H1 (cell line): ENCODE data around the gene TSPAN4. TPM values are rescaled to one million over a fixed set of nuclear protein-coding genes. Genes with fewer than 3 reads are reported as not detected.

ENCODE experiments used
- CREB1 ChIP-seq: IDR thresholded peaks from 2 replicates; pipeline ENCODE4 v1.6.1; 2012; ENCODE audit warnings: inconsistent platforms
- CTBP2 ChIP-seq: IDR thresholded peaks from 2 replicates; pipeline ENCODE4 v1.7.0; 2011; ENCODE audit warnings: borderline replicate concordance, mild to moderate bottlenecking, moderate library complexity, mixed read lengths, low read length; ENCODE audit not compliant: insufficient read depth, insufficient read length
- MAX ChIP-seq: IDR thresholded peaks from 2 replicates; pipeline ENCODE4 v1.6.1; 2012; ENCODE audit warnings: inconsistent platforms
- POLR2A ChIP-seq, 2 experiments: IDR thresholded peaks; 1 replicate in 1 of 2; 2 replicates in 1 of 2; pipeline ENCODE4 v1.6.1; 2011; ENCODE audit warnings: low read depth in 2 of 2, low read length in 2 of 2, mild to moderate bottlenecking in 2 of 2; ENCODE audit errors: control extremely low read depth in 1 of 2
- RBBP5 ChIP-seq: IDR thresholded peaks from 2 replicates; pipeline ENCODE4 v1.7.1; 2012; ENCODE audit warnings: low read depth, mild to moderate bottlenecking, inconsistent platforms, low read length, moderate library complexity, borderline replicate concordance
- YY1 ChIP-seq: IDR thresholded peaks from 2 replicates; pipeline ENCODE4 v1.6.1; 2011; ENCODE audit warnings: low read depth, mild to moderate bottlenecking, low read length
- polyA plus RNA-seq, 7 experiments: library from polyadenylated mRNA; depleted of rRNA in 3 of 7; stranded (reverse) in 5 of 7; unstranded in 2 of 7; fragments of >200 nt in 5 of 7; fragments of 200-250 nt in 2 of 7; gene quantifications; 1 replicate in 5 of 7; 2 replicates in 1 of 7; 4 replicates in 1 of 7; pipeline versions ENCODE4 v1.2.1 to v1.2.3, GENCODE V29; 2011 to 2013; ENCODE audit warnings: missing spikeins in 2 of 7, mixed read lengths in 2 of 7
- total RNA-seq: library from RNA; stranded (reverse); fragmentation: NEBNext Ultra II Directional; extraction: Animal tissue kit (Norgen Biotek cat#: 25700); gene quantifications from 2 replicates; pipeline ENCODE4 v1.2.1, GENCODE V29; 2021
- TF ChIP-seq, protein P1 (sequence below): IDR thresholded peaks from 2 replicates; pipeline ENCODE4 v1.6.1; 2011; ENCODE audit warnings: low read length, improper control_type of control experiment
- TF ChIP-seq, protein P2 (sequence below): IDR thresholded peaks from 2 replicates; pipeline ENCODE4 v1.6.1; 2012; ENCODE audit warnings: low read length, inconsistent platforms
- TF ChIP-seq, protein P3 (sequence below): IDR thresholded peaks from 2 replicates; pipeline ENCODE4 v1.6.1; 2011; ENCODE audit warnings: low read depth, mild to moderate bottlenecking, low read length; ENCODE audit not compliant: insufficient read depth

TSPAN4 gene
- total and polyA plus RNA-seq, 2 of the 8 experiments (the other 6 are each of a cell fraction or from before 2014, with no cell fraction given), result 74.1 to 145 TPM

GRCh38 chr11:802693-803466, 39.8 kb upstream of the TSPAN4 start (continued):
- no peak for TF ChIP-seq CREB1
- TF ChIP-seq, protein P1, sequence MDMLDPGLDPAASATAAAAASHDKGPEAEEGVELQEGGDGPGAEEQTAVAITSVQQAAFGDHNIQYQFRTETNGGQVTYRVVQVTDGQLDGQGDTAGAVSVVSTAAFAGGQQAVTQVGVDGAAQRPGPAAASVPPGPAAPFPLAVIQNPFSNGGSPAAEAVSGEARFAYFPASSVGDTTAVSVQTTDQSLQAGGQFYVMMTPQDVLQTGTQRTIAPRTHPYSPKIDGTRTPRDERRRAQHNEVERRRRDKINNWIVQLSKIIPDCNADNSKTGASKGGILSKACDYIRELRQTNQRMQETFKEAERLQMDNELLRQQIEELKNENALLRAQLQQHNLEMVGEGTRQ, result no peak
- TF ChIP-seq CTBP2, result no peak
- TF ChIP-seq, protein P2, sequence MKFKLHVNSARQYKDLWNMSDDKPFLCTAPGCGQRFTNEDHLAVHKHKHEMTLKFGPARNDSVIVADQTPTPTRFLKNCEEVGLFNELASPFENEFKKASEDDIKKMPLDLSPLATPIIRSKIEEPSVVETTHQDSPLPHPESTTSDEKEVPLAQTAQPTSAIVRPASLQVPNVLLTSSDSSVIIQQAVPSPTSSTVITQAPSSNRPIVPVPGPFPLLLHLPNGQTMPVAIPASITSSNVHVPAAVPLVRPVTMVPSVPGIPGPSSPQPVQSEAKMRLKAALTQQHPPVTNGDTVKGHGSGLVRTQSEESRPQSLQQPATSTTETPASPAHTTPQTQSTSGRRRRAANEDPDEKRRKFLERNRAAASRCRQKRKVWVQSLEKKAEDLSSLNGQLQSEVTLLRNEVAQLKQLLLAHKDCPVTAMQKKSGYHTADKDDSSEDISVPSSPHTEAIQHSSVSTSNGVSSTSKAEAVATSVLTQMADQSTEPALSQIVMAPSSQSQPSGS, result no peak
- TF ChIP-seq, protein P3, sequence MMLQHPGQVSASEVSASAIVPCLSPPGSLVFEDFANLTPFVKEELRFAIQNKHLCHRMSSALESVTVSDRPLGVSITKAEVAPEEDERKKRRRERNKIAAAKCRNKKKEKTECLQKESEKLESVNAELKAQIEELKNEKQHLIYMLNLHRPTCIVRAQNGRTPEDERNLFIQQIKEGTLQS, result no peak
- no peak for TF ChIP-seq RBBP5
- TF ChIP-seq MAX, result no peak
- TF ChIP-seq POLR2A (IDR thresholded peaks at IDR 0.05; ENCODE audit: control extremely low read depth in 1 of 2, low read depth in 2 of 2, low read length in 2 of 2), result no peak
- no peak for TF ChIP-seq YY1
